ENCODE data around the gene CFAP69.
"Not testable (repeated sequence)": the region's sequence is repeated elsewhere in the genome, so short reads cannot be mapped to it uniquely, and the experiment has no call there.

CFAP69 gene

GRCh38 chr7:90250601-90251303 is 5.8 kb downstream of the CFAP69 start:
- Histone ChIP-seq H3K27me3 (replicated peaks in 2 of 5; ENCODE audit: control insufficient read depth in 4 of 5, insufficient read depth in 5 of 5, low read length in 4 of 5) (peaks cover 3 to 22% (median 12%) of the 10 kb centered on the region in 5 experiments), H3K36me3 (ENCODE audit: control insufficient read depth in 4 of 4, insufficient read depth in 4 of 4, low read length in 3 of 4) (no peaks in the 10 kb centered on the region), H3K4me3 (ENCODE audit: control insufficient read depth in 1 of 7, extremely low read depth in 1 of 7, insufficient read depth in 4 of 7, low read depth in 2 of 7, low read length in 6 of 7) (no peak overlapping the region), H3K9me3 (ENCODE audit: control extremely low read depth in 1 of 5, control insufficient read depth in 4 of 5, insufficient read depth in 2 of 5, low read depth in 1 of 5, low read length in 4 of 5) (peaks cover 0 to 1% (median 0%) of the 10 kb centered on the region in 5 experiments), H3K4me1 (ENCODE audit: control extremely low read depth in 1 of 4, control insufficient read depth in 4 of 4, insufficient read depth in 4 of 4, low read length in 3 of 4) (peaks cover 0 to 3% (median 2%) of the 10 kb centered on the region in 4 experiments), H3K27ac (ENCODE audit: insufficient read depth in 1 of 2, low read depth in 1 of 2, low read length in 2 of 2, poor library complexity in 1 of 2, severe bottlenecking in 2 of 2) (no peak overlapping the region)
- POLR2A ChIA-PET: no interaction called here
- CTCF ChIA-PET: interaction anchor here (1.1 kb wide), 2 partner anchors 26 to 98 kb away, joined by 3 read pairs; no protein-coding TSS in a partner anchor
- WGBS (ENCODE audit: insufficient coverage): 93% methylated on average over 2 of the region's 3 CpGs
- peak in 2 of 3 donors; percentile 28 to 30 for DNase-seq

- WGBS (ENCODE audit: insufficient coverage): no CpG with 5 or more reads among the region's 1 CpG
- no peaks in the 10 kb centered on the region for H3K36me3 ChIP-seq (ENCODE audit: control insufficient read depth in 4 of 4, insufficient read depth in 4 of 4, low read length in 3 of 4)
- ChIA-PET POLR2A (no interaction called here), CTCF (interaction anchor here (1.1 kb wide), 1 partner anchor 25 kb away, joined by 3 read pairs; no protein-coding TSS in a partner anchor)
- no peak overlapping the region for H3K27ac ChIP-seq (ENCODE audit: insufficient read depth in 1 of 2, low read depth in 1 of 2, low read length in 2 of 2, poor library complexity in 1 of 2, severe bottlenecking in 2 of 2)
- no peaks in the 10 kb centered on the region for H3K4me1 ChIP-seq (ENCODE audit: control extremely low read depth in 1 of 4, control insufficient read depth in 4 of 4, insufficient read depth in 4 of 4, low read length in 3 of 4)
- H3K9me3 ChIP-seq (ENCODE audit: control extremely low read depth in 1 of 5, control insufficient read depth in 4 of 5, insufficient read depth in 2 of 5, low read depth in 1 of 5, low read length in 4 of 5): peaks cover 0 to 3% (median 0%) of the 10 kb centered on the region in 5 experiments
- peaks cover 0 to 17% (median 8%) of the 10 kb centered on the region in 5 experiments for H3K27me3 ChIP-seq (replicated peaks in 2 of 5; ENCODE audit: control insufficient read depth in 4 of 5, insufficient read depth in 5 of 5, low read length in 4 of 5)
- no peak overlapping the region for H3K4me3 ChIP-seq (ENCODE audit: control insufficient read depth in 1 of 7, extremely low read depth in 1 of 7, insufficient read depth in 4 of 7, low read depth in 2 of 7, low read length in 6 of 7)
- DNase-seq: no peak
Measured at GRCh38 chr7:90251304-90251635, 6.3 kb downstream of the CFAP69 start.

GRCh38 chr7:90256011-90256410 is 11.0 kb downstream of the CFAP69 start:
- DNase-seq; H3K4me3 ChIP-seq (ENCODE audit: control insufficient read depth in 1 of 7, extremely low read depth in 1 of 7, insufficient read depth in 4 of 7, low read depth in 2 of 7, low read length in 6 of 7); H3K27me3 ChIP-seq (replicated peaks in 2 of 5; ENCODE audit: control insufficient read depth in 4 of 5, insufficient read depth in 5 of 5, low read length in 4 of 5); POLR2A ChIA-PET; H3K4me1 ChIP-seq (ENCODE audit: control extremely low read depth in 1 of 4, control insufficient read depth in 4 of 4, insufficient read depth in 4 of 4, low read length in 3 of 4); H3K27ac ChIP-seq (ENCODE audit: insufficient read depth in 1 of 2, low read depth in 1 of 2, low read length in 2 of 2, poor library complexity in 1 of 2, severe bottlenecking in 2 of 2); H3K9me3 ChIP-seq (ENCODE audit: control extremely low read depth in 1 of 5, control insufficient read depth in 4 of 5, insufficient read depth in 2 of 5, low read depth in 1 of 5, low read length in 4 of 5); H3K36me3 ChIP-seq (ENCODE audit: control insufficient read depth in 4 of 4, insufficient read depth in 4 of 4, low read length in 3 of 4); CTCF ChIA-PET: not testable (repeated sequence)
- WGBS (ENCODE audit: insufficient coverage): 100% methylated on average over 3 of the region's 5 CpGs

- CTCF ChIA-PET: interaction anchor here (1.0 to 1.4 kb wide), 2 partner anchors 45 to 103 kb away, joined by 3 to 4 read pairs; partner anchors contain the start of genes STEAP1 and STEAP2
- 100% methylated on average over 1 of the region's 1 CpG for WGBS (ENCODE audit: insufficient coverage)
- POLR2A ChIA-PET: no interaction called here
- Histone ChIP-seq H3K27ac (ENCODE audit: insufficient read depth in 1 of 2, low read depth in 1 of 2, low read length in 2 of 2, poor library complexity in 1 of 2, severe bottlenecking in 2 of 2) (no peak overlapping the region), H3K9me3 (ENCODE audit: control extremely low read depth in 1 of 5, control insufficient read depth in 4 of 5, insufficient read depth in 2 of 5, low read depth in 1 of 5, low read length in 4 of 5) (peaks cover 0 to 3% (median 0%) of the 10 kb centered on the region in 5 experiments), H3K36me3 (ENCODE audit: control insufficient read depth in 4 of 4, insufficient read depth in 4 of 4, low read length in 3 of 4) (no peaks in the 10 kb centered on the region), H3K4me3 (ENCODE audit: control insufficient read depth in 1 of 7, extremely low read depth in 1 of 7, insufficient read depth in 4 of 7, low read depth in 2 of 7, low read length in 6 of 7) (no peak overlapping the region), H3K27me3 (replicated peaks in 2 of 5; ENCODE audit: control insufficient read depth in 4 of 5, insufficient read depth in 5 of 5, low read length in 4 of 5) (peaks cover 0 to 3% (median 0%) of the 10 kb centered on the region in 5 experiments), H3K4me1 (ENCODE audit: control extremely low read depth in 1 of 4, control insufficient read depth in 4 of 4, insufficient read depth in 4 of 4, low read length in 3 of 4) (no peaks in the 10 kb centered on the region)
- no peak for DNase-seq
Measured at GRCh38 chr7:90256778-90257177, 11.8 kb downstream of the CFAP69 start.

- Histone ChIP-seq H3K27me3 (replicated peaks in 2 of 5; ENCODE audit: control insufficient read depth in 4 of 5, insufficient read depth in 5 of 5, low read length in 4 of 5) (peaks cover 0 to 2% (median 0%) of the 10 kb centered on the region in 5 experiments), H3K4me3 (ENCODE audit: control insufficient read depth in 1 of 7, extremely low read depth in 1 of 7, insufficient read depth in 4 of 7, low read depth in 2 of 7, low read length in 6 of 7) (no peak overlapping the region), H3K9me3 (ENCODE audit: control extremely low read depth in 1 of 5, control insufficient read depth in 4 of 5, insufficient read depth in 2 of 5, low read depth in 1 of 5, low read length in 4 of 5) (no peaks in the 10 kb centered on the region), H3K4me1 (ENCODE audit: control extremely low read depth in 1 of 4, control insufficient read depth in 4 of 4, insufficient read depth in 4 of 4, low read length in 3 of 4) (no peaks in the 10 kb centered on the region), H3K36me3 (ENCODE audit: control insufficient read depth in 4 of 4, insufficient read depth in 4 of 4, low read length in 3 of 4) (no peaks in the 10 kb centered on the region), H3K27ac (ENCODE audit: insufficient read depth in 1 of 2, low read depth in 1 of 2, low read length in 2 of 2, poor library complexity in 1 of 2, severe bottlenecking in 2 of 2) (no peak overlapping the region)
- CTCF ChIA-PET: interaction anchor here (1.3 kb wide), 1 partner anchor 94 kb away, joined by 4 read pairs; no protein-coding TSS in a partner anchor
- POLR2A ChIA-PET: no interaction called here
- no peak for DNase-seq
Measured at GRCh38 chr7:90261441-90261840, 16.5 kb downstream of the CFAP69 start.

- DNase-seq: peak; percentile 17 to 54 (median 52)
- H3K27ac ChIP-seq (ENCODE audit: insufficient read depth in 1 of 2, low read depth in 1 of 2, low read length in 2 of 2, poor library complexity in 1 of 2, severe bottlenecking in 2 of 2): no peak overlapping the region
- POLR2A ChIA-PET: no interaction called here
- CTCF ChIA-PET: interaction anchor here (0.7 to 2.3 kb wide), 3 partner anchors 16 to 108 kb away, joined by 3 to 11 read pairs (median 3); partner anchors contain the start of gene STEAP1
- no peaks in the 10 kb centered on the region for H3K36me3 ChIP-seq (ENCODE audit: control insufficient read depth in 4 of 4, insufficient read depth in 4 of 4, low read length in 3 of 4)
- no peaks in the 10 kb centered on the region for H3K9me3 ChIP-seq (ENCODE audit: control extremely low read depth in 1 of 5, control insufficient read depth in 4 of 5, insufficient read depth in 2 of 5, low read depth in 1 of 5, low read length in 4 of 5)
- no peak overlapping the region for H3K4me3 ChIP-seq (ENCODE audit: control insufficient read depth in 1 of 7, extremely low read depth in 1 of 7, insufficient read depth in 4 of 7, low read depth in 2 of 7, low read length in 6 of 7)
- H3K4me1 ChIP-seq (ENCODE audit: control extremely low read depth in 1 of 4, control insufficient read depth in 4 of 4, insufficient read depth in 4 of 4, low read length in 3 of 4): no peaks in the 10 kb centered on the region
- peaks cover 0 to 3% (median 0%) of the 10 kb centered on the region in 5 experiments for H3K27me3 ChIP-seq (replicated peaks in 2 of 5; ENCODE audit: control insufficient read depth in 4 of 5, insufficient read depth in 5 of 5, low read length in 4 of 5)
Measured at GRCh38 chr7:90262438-90262837, 17.5 kb downstream of the CFAP69 start.

- DNase-seq: no peak
- Histone ChIP-seq H3K4me3 (ENCODE audit: control insufficient read depth in 1 of 7, extremely low read depth in 1 of 7, insufficient read depth in 4 of 7, low read depth in 2 of 7, low read length in 6 of 7) (no peak overlapping the region), H3K36me3 (ENCODE audit: control insufficient read depth in 4 of 4, insufficient read depth in 4 of 4, low read length in 3 of 4) (no peaks in the 10 kb centered on the region), H3K27me3 (replicated peaks in 2 of 5; ENCODE audit: control insufficient read depth in 4 of 5, insufficient read depth in 5 of 5, low read length in 4 of 5) (peaks cover 0 to 4% (median 0%) of the 10 kb centered on the region in 5 experiments), H3K4me1 (ENCODE audit: control extremely low read depth in 1 of 4, control insufficient read depth in 4 of 4, insufficient read depth in 4 of 4, low read length in 3 of 4) (no peaks in the 10 kb centered on the region), H3K27ac (ENCODE audit: insufficient read depth in 1 of 2, low read depth in 1 of 2, low read length in 2 of 2, poor library complexity in 1 of 2, severe bottlenecking in 2 of 2) (no peak overlapping the region), H3K9me3 (ENCODE audit: control extremely low read depth in 1 of 5, control insufficient read depth in 4 of 5, insufficient read depth in 2 of 5, low read depth in 1 of 5, low read length in 4 of 5) (no peaks in the 10 kb centered on the region)
- CTCF ChIA-PET: interaction anchor here (1.0 to 1.3 kb wide), 2 partner anchors 11 to 31 kb away, joined by 4 read pairs; no protein-coding TSS in a partner anchor
- POLR2A ChIA-PET: no interaction called here
- WGBS (ENCODE audit: insufficient coverage): 33% methylated on average over 1 of the region's 3 CpGs
Measured at GRCh38 chr7:90266808-90267207, 21.8 kb downstream of the CFAP69 start.

All from common myeloid progenitor, CD34-positive (primary cell).